HepG2 (cell line): ENCODE data around the gene UBALD1. TPM values are rescaled to one million over a fixed set of nuclear protein-coding genes. Genes with fewer than 3 reads are reported as not detected.

ENCODE experiments used
- ATF4 ChIP-seq, 2 experiments: fragments of 450-650 bp in 1 of 2; sonication (generic) in 1 of 2; formaldehyde crosslinking; IDR thresholded peaks; 2 replicates each; pipeline versions ENCODE4 v1.5.0 to v1.8.0; 2020 to 2022; ENCODE audit warnings: mild to moderate bottlenecking in 1 of 2, missing genetic modification reagents in 1 of 2
- BATF2 ChIP-seq: sonication (generic); formaldehyde crosslinking; IDR thresholded peaks from 2 replicates; pipeline ENCODE4 v1.8.0; 2022; ENCODE audit warnings: mild to moderate bottlenecking, missing genetic modification reagents, moderate library complexity
- EED ChIP-seq: sonication (generic); formaldehyde crosslinking; IDR thresholded peaks from 2 replicates; pipeline ENCODE4 v1.5.0; 2020; ENCODE audit warnings: mild to moderate bottlenecking, missing genetic modification reagents
- GATA4 ChIP-seq: sonication (generic); IDR thresholded peaks from 2 replicates; pipeline ENCODE4 v1.6.1; 2016; ENCODE audit warnings: antibody characterized with exemption, low read depth, borderline replicate concordance
- HOXD1 ChIP-seq: sonication (generic); formaldehyde crosslinking; IDR thresholded peaks from 2 replicates; pipeline ENCODE4 v1.5.0; 2020; ENCODE audit warnings: missing genetic modification reagents
- IRX3 ChIP-seq: sonication (generic); formaldehyde crosslinking; IDR thresholded peaks from 2 replicates; pipeline ENCODE4 v1.8.1; 2023; ENCODE audit warnings: mild to moderate bottlenecking, low read depth, missing genetic modification reagents, borderline replicate concordance
- KLF9 ChIP-seq: IDR thresholded peaks from 2 replicates; pipeline ENCODE4 v1.6.1; 2016; ENCODE audit warnings: low read depth
- KMT2A ChIP-seq: sonication (generic); formaldehyde crosslinking; IDR thresholded peaks from 2 replicates; pipeline ENCODE4 v1.4.0; 2020; ENCODE audit warnings: missing genetic modification reagents
- LBX2 ChIP-seq: sonication (generic); formaldehyde crosslinking; IDR thresholded peaks from 2 replicates; pipeline ENCODE4 v1.5.0; 2020; ENCODE audit warnings: missing genetic modification reagents, mild to moderate bottlenecking, borderline replicate concordance
- NFYB ChIP-seq: sonication (generic); formaldehyde crosslinking; IDR thresholded peaks from 2 replicates; pipeline ENCODE4 v1.4.0; 2020; ENCODE audit warnings: missing genetic modification reagents
- ONECUT2 ChIP-seq: sonication (generic); formaldehyde crosslinking; IDR thresholded peaks from 2 replicates; pipeline ENCODE4 v1.4.0; 2020; ENCODE audit warnings: missing genetic modification reagents
- SPEN ChIP-seq: sonication (generic); formaldehyde crosslinking; IDR thresholded peaks from 2 replicates; pipeline ENCODE4 v1.5.1; 2020; ENCODE audit warnings: low read depth, mild to moderate bottlenecking, missing genetic modification reagents
- SRSF9 ChIP-seq: fragments of 200-400 bp; formaldehyde crosslinking; IDR thresholded peaks from 2 replicates; pipeline ENCODE4 v1.6.1; 2018; ENCODE audit warnings: borderline replicate concordance, mild to moderate bottlenecking, low read depth, low read length; ENCODE audit not compliant: insufficient read depth, poor library complexity, severe bottlenecking
- TEF ChIP-seq: sonication (generic); formaldehyde crosslinking; IDR thresholded peaks from 2 replicates; pipeline ENCODE4 v1.5.0; 2020; ENCODE audit warnings: missing genetic modification reagents
- TP53 ChIP-seq: sonication (generic); formaldehyde crosslinking; conservative IDR thresholded peaks from 2 replicates; pipeline ENCODE4 v1.4.0; 2020; ENCODE audit warnings: missing genetic modification reagents
- ZBTB20 ChIP-seq: sonication (generic); formaldehyde crosslinking; IDR thresholded peaks from 2 replicates; pipeline ENCODE4 v1.8.1; 2023; ENCODE audit warnings: missing genetic modification reagents, low read depth, mild to moderate bottlenecking, borderline replicate concordance
- ZFY ChIP-seq: sonication (generic); formaldehyde crosslinking; IDR thresholded peaks from 2 replicates; pipeline ENCODE4 v1.4.0; 2020; ENCODE audit warnings: missing genetic modification reagents
- ZNF142 ChIP-seq: sonication (generic); formaldehyde crosslinking; IDR thresholded peaks from 2 replicates; pipeline ENCODE4 v1.4.0; 2020; ENCODE audit warnings: missing genetic modification reagents
- ZNF260 ChIP-seq: sonication (generic); formaldehyde crosslinking; IDR thresholded peaks from 2 replicates; pipeline ENCODE4 v1.4.0; 2020; ENCODE audit warnings: missing genetic modification reagents, low read depth, mild to moderate bottlenecking, borderline replicate concordance
- ZNF549 ChIP-seq: sonication (generic); formaldehyde crosslinking; IDR thresholded peaks from 2 replicates; pipeline ENCODE4 v1.5.0; 2020; ENCODE audit warnings: missing genetic modification reagents
- ZNF768 ChIP-seq: sonication (generic); formaldehyde crosslinking; IDR thresholded peaks from 2 replicates; pipeline ENCODE4 v1.4.0; 2020; ENCODE audit warnings: missing genetic modification reagents
- ZNF883 ChIP-seq: sonication (generic); formaldehyde crosslinking; IDR thresholded peaks from 2 replicates; pipeline ENCODE4 v1.5.1; 2020; ENCODE audit warnings: mild to moderate bottlenecking, missing genetic modification reagents; ENCODE audit errors: not compliant biosample characterization
- polyA plus RNA-seq, 8 experiments: library from polyadenylated mRNA; depleted of rRNA in 3 of 8; stranded (reverse) in 7 of 8; unstranded in 1 of 8; fragments of >200 nt; fragmentation: Illumina TruSeq in 4 of 8; extraction: Trizol in 4 of 8; gene quantifications; 2 replicates each; pipeline versions ENCODE4 v1.2.1 to v1.2.3, GENCODE V29; 2011 to 2016; ENCODE audit warnings: low read depth in 4 of 8, missing spikeins in 1 of 8, mixed read lengths in 1 of 8; ENCODE audit not compliant: insufficient read depth in 1 of 8
- total RNA-seq, 5 experiments: library from RNA; depleted of rRNA; stranded (reverse); fragments of >200 nt; fragmentation: Illumina TruSeq; extraction: Trizol; gene quantifications; 2 replicates each; pipeline ENCODE4 v1.2.3, GENCODE V29; 2016; ENCODE audit warnings: low read depth in 1 of 5

UBALD1 gene
- total and polyA plus RNA-seq, 2 of the 13 experiments (the other 11 are each of a cell fraction or from before 2014, with no cell fraction given), result 6.8 to 12.3 TPM

GRCh38 chr16:4624015-4624826, 9.5 kb upstream of the UBALD1 start, which contains the start of gene MGRN1 (continued):
- TF ChIP-seq BATF2 (CRISPR knock-in tag) (no peak), HOXD1 (CRISPR knock-in tag) (no peak), ZNF883 (CRISPR knock-in tag) (no peak), ZNF549 (CRISPR knock-in tag) (no peak), ONECUT2 (no peak), KMT2A (no peak; the same call in 1 of the 2 replicates), IRX3 (CRISPR knock-in tag) (no peak), ATF4 (CRISPR knock-in tag; IDR thresholded peaks at IDR 0.05) (no peak), ZNF142 (CRISPR knock-in tag) (no peak), ZBTB20 (CRISPR knock-in tag) (no peak; the same call in 1 of the 2 replicates), ZNF768 (CRISPR knock-in tag) (no peak), LBX2 (CRISPR knock-in tag) (no peak), KLF9 (no peak), SRSF9 (no peak), GATA4 (no peak), TEF (CRISPR knock-in tag) (no peak), TP53 (CRISPR knock-in tag) (no peak), NFYB (peak; percentile 44), ZNF260 (CRISPR knock-in tag) (no peak), SPEN (no peak), ZFY (CRISPR knock-in tag) (no peak), EED (CRISPR knock-in tag) (no peak)
